HL-60 (cell line): ENCODE results near the gene PLCD4.

Experiments used
- DNase-seq, 2 experiments: peaks; one replicate each; pipeline ENCODE4 v3.0.0-alpha.2; 2010 to 2020; ENCODE audit warnings: low read depth in 1 of 2, low spot score in 1 of 2
- H3K27ac ChIP-seq: fragments of 250-450 bp; sonication (Bioruptor Pico); replicated peaks from 2 replicates; pipeline ENCODE4 v1.5.1; 2020; ENCODE audit warnings: mild to moderate bottlenecking, moderate library complexity
- H3K27me3 ChIP-seq: fragments of 250-450 bp; sonication (Bioruptor Pico); 2 replicates; pipeline ENCODE4 v1.5.1; 2021; ENCODE audit warnings: mild to moderate bottlenecking, moderate library complexity; ENCODE audit not compliant: insufficient read depth, poor library complexity, severe bottlenecking
- H3K4me3 ChIP-seq: replicated peaks from 2 replicates; pipeline ENCODE4 v1.5.1; 2011; ENCODE audit warnings: mild to moderate bottlenecking, control low read depth, low read length; ENCODE audit not compliant: insufficient read depth
- GABPA ChIP-seq: IDR thresholded peaks from 2 replicates; pipeline ENCODE4 v1.6.1; 2012; ENCODE audit warnings: low read depth
- POLR2AphosphoS5 ChIP-seq: IDR thresholded peaks from 2 replicates; pipeline ENCODE4 v1.6.1; 2012; ENCODE audit warnings: low read depth
- SPI1 ChIP-seq: IDR thresholded peaks from 2 replicates; pipeline ENCODE4 v1.6.1; 2012; ENCODE audit warnings: low read depth, mild to moderate bottlenecking, borderline replicate concordance
- TF ChIP-seq, protein P1 (sequence below): IDR thresholded peaks from 2 replicates; pipeline ENCODE4 v1.6.1; 2012; ENCODE audit warnings: low read depth; ENCODE audit not compliant: insufficient replicate concordance
- TF ChIP-seq, protein P2 (sequence below): IDR thresholded peaks from one replicate; pipeline ENCODE4 v1.5.1; 2011; ENCODE audit warnings: low read length, control low read depth, inconsistent platforms; ENCODE audit not compliant: insufficient read depth

Gene PLCD4

DNA sequence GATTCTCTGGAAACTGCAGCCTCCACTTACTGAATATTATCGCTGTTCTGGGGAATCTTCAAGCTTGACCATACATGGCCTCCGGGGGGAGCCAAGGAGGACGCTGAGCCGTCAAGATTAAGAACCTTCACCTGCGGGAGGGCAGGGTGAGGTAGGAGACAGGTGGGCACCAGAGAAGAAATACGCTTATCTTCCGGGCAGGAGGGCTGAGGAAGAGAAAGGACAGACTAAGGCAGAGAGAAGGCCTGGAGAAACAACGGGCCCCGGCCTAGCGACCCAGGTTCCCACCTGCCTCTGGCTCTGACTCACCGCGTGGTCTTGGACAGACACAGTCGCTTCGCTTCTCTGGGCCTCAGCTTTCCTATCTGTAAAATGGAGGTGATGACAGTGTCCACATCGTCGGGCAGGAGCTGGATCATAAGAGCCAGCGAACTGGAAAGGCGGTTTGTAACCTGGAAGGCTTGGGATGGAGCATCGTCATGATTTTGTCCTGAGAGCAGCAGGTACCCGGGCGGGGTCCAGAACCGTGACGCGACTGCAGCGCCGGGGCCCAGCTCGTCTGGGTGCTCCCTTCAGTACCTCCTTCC is 51.1 kb downstream of the PLCD4 start:
- peak overlapping the region; percentile 76 for H3K27ac ChIP-seq
- DNase-seq: peak; percentile 33 to 58
- H3K27me3 ChIP-seq: no peaks in the 10 kb centered on the region
- TF ChIP-seq, protein P1, sequence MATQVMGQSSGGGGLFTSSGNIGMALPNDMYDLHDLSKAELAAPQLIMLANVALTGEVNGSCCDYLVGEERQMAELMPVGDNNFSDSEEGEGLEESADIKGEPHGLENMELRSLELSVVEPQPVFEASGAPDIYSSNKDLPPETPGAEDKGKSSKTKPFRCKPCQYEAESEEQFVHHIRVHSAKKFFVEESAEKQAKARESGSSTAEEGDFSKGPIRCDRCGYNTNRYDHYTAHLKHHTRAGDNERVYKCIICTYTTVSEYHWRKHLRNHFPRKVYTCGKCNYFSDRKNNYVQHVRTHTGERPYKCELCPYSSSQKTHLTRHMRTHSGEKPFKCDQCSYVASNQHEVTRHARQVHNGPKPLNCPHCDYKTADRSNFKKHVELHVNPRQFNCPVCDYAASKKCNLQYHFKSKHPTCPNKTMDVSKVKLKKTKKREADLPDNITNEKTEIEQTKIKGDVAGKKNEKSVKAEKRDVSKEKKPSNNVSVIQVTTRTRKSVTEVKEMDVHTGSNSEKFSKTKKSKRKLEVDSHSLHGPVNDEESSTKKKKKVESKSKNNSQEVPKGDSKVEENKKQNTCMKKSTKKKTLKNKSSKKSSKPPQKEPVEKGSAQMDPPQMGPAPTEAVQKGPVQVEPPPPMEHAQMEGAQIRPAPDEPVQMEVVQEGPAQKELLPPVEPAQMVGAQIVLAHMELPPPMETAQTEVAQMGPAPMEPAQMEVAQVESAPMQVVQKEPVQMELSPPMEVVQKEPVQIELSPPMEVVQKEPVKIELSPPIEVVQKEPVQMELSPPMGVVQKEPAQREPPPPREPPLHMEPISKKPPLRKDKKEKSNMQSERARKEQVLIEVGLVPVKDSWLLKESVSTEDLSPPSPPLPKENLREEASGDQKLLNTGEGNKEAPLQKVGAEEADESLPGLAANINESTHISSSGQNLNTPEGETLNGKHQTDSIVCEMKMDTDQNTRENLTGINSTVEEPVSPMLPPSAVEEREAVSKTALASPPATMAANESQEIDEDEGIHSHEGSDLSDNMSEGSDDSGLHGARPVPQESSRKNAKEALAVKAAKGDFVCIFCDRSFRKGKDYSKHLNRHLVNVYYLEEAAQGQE: no peak
- TF ChIP-seq POLR2AphosphoS5: no peak
- TF ChIP-seq, protein P2, sequence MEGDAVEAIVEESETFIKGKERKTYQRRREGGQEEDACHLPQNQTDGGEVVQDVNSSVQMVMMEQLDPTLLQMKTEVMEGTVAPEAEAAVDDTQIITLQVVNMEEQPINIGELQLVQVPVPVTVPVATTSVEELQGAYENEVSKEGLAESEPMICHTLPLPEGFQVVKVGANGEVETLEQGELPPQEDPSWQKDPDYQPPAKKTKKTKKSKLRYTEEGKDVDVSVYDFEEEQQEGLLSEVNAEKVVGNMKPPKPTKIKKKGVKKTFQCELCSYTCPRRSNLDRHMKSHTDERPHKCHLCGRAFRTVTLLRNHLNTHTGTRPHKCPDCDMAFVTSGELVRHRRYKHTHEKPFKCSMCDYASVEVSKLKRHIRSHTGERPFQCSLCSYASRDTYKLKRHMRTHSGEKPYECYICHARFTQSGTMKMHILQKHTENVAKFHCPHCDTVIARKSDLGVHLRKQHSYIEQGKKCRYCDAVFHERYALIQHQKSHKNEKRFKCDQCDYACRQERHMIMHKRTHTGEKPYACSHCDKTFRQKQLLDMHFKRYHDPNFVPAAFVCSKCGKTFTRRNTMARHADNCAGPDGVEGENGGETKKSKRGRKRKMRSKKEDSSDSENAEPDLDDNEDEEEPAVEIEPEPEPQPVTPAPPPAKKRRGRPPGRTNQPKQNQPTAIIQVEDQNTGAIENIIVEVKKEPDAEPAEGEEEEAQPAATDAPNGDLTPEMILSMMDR: peak; percentile 17
- TF ChIP-seq GABPA: no peak
- peak overlapping the region; percentile 72 for H3K4me3 ChIP-seq

DNA sequence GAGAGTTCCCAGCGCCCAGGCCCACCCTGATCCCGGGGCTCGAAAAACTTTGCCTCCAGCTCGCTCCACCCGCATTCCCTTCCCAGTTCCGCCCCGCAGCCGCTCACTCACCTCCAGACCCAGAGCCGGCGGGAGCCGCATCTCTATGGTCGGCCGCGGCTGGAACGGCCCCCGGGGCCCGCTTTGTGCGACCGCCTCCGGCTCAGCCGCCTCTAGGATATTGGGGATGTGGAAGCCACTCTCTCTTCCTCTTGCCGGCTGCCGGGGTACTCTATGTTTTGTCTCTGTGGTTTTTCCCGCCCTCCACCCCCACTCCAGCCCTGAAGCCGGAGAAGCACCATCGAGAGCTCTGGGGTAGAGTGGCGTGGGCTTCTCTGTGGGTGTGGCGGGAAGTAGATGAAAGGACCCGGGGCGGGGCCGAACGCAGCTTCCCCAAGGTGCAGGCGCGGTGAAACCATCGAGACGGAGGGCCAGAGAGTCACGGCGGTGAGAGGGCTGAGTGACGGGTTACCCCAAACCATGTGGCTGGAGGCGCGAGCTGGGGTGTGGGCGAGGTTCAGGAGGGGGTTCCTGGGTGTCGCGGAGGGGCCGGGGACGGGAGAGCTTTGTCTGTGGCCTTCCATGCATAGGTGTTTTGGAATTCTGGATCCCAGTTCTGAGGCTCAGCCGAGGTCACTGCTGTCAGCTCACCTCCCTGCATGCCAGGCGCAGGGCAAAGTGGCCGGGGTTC is 51.7 kb downstream of the PLCD4 start, which contains the start of the genes BCS1L and ZNF142:
BCS1L (plus strand) TSS at position 426 of the 730 bp plus-strand sequence. CDS start 1,305 bp downstream, outside the sequence.
ZNF142 (minus strand) TSS at position 366 of the 730 bp plus-strand sequence. CDS start 3,194 bp downstream, outside the sequence.
- Histone ChIP-seq H3K4me3 (peak within 1 kb of the TSS; percentile 72), H3K27me3 (no peaks in the 10 kb centered on the region), H3K27ac (peak within 1 kb of the TSS; percentile 76)
- DNase-seq: peak; percentile 91 to 98
- peak; percentile 93 for TF ChIP-seq POLR2AphosphoS5
- peak; percentile 42; the same call in 1 of the 2 replicates for TF ChIP-seq SPI1
- peak; percentile 59 for TF ChIP-seq GABPA
- TF ChIP-seq, protein P1: peak; percentile 23
- TF ChIP-seq, protein P2: no peak

DNA sequence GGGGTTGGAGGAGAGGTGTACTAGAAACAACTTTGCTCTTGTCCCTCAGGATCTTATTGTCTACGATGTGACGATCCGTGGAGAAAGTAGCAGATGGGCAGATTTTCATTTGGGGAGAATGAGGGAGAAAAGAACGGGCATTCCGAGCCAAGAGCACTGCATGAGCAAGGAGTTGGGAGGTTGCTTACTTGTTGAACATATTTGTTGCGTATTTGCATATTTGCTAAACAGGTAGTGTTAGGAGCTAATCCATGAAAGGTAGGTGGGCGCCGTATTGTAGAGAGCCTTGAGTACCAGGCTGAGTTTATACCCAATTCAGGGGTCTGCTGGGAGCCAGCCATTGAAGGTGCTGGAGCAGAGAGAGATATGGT is 52.3 kb downstream of the PLCD4 start:
- Histone ChIP-seq H3K27ac (peak overlapping the region; percentile 76), H3K4me3 (peak overlapping the region; percentile 72), H3K27me3 (no peaks in the 10 kb centered on the region)
- TF ChIP-seq, protein P2: no peak
- no peak for TF ChIP-seq POLR2AphosphoS5
- TF ChIP-seq, protein P1: no peak
- TF ChIP-seq GABPA: no peak
- TF ChIP-seq SPI1: no peak
- no peak for DNase-seq
